Measurements from ENCODE around the gene CDC25A.

CDC25A gene

DNA sequence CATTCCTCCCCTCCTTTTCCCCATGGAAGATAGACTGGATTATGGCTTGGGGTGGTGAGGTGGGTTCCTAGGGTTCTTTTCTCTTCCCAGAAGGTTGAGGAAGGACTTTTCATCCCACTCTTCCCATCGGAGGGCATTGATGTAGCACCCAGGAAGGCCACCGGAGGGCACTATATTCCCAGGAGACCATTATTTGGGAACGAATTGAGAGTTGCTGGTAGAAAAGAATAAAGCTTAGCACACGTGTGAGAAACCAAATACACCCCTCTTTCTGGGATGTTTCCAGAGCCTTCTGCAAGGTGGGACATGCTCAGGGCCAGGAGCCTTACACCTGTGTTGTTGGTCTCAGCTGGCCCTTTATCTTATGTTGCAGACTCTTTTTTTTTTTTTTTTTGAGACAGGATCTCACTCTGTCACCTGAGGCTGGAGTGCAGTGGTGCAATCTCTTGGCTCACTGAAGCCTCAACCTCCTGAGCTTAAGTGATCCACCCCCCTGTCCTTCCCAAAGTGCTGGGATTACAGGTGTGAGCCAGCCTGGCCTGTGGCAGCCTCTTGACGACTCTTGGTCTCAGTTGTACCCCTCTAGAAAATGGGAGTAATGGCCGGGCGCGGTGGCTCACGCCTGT, 6.3 kb upstream of the CDC25A start:
- DNase-seq (ENCODE audit: low read depth), result no peak

GRCh38 chr3:48190911-48191310, 2.7 kb upstream of the CDC25A start:
- DNase-seq (ENCODE audit: low read depth), result no peak

DNA sequence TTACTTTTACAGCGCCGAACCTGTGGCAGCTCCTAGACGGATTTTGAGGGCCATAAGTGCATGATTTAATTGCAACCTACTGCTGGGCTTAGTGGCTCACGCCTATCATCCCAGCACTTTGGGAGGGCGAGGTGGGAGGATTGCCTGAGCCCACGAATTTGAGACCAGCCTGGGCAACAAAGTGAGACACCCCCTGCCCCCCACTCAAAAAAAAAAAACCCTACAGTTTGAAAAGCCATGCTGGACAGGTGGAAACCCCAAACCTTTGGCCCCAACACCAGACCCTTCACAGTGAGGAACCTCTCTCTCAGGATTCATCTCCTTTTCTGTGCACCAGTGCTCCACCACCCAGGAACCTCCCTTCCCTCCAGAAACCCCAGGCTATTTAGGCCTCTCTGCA, 1.1 kb upstream of the CDC25A start:
- no peak for DNase-seq (ENCODE audit: low read depth)

DNA sequence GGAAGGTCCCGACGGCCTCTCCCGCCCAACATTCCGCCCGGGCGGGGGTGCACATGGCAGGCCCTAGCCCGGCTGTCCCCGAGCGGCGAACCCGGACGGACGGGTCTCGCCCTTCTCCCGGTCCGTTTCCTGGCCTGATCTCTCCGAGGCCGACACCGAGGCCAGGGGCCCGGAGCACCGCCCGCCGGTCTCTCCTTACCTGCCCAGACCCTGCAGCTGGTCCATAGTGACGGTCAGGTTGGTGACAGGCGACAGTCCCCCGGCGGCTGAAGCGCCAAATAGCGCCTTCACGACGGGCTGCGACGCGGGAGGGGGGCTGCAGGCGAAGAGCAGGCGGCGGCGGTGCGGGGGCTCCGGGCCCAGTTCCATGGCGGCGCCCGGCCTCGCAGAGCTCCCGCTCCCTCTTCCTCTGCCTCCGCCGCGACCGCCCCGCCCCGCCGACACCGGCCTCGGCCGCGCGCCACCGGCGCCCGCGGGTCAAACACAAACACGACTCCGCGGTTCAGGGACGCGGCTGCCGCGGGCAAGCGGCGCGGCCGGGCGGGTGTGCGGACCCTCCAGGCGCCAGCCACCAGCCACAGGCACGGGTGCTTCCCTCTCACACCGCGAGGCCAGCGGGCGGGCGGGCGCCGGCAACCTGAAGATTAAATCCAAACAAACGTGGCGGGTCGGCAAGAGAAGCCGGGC, 495 bp downstream of the CDC25A start:
- DNase-seq (ENCODE audit: low read depth), result no peak

- no peak for DNase-seq (ENCODE audit: low read depth)
These were observed 977 bp downstream of the CDC25A start for GRCh38 chr3:48187301-48187578.

DNA sequence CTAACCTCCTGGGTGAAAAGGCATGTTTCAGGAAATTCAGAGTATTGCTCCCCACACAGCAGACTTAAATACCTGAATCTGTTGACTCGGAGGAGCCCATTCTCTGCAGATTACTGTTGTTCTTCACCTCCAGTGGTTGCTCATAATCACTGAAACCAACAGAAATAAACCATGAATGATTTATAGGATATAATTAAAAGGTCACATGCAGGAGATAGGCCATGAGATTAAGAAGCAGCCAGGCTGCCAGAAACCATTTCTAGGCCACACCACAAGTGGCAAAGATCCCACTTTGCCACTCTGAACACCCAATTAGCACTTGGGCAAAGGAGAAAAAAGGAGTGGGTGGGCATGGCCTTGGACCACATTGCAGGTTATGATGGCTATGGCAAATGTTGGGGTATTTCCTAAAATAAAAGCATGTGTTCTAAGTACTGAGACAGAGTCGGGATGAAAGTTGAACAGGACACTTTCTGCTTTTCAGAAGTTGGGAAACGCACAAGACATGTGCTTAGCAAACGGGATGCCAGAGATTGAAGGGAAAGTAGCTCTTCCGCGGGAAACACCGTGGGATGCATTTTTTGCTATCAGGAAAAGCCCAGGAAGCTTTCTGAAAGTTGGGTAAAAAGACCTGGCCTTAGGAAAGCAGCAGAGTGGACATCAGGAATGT, 1.5 kb downstream of the CDC25A start:
- DNase-seq (ENCODE audit: low read depth), result no peak

DNA sequence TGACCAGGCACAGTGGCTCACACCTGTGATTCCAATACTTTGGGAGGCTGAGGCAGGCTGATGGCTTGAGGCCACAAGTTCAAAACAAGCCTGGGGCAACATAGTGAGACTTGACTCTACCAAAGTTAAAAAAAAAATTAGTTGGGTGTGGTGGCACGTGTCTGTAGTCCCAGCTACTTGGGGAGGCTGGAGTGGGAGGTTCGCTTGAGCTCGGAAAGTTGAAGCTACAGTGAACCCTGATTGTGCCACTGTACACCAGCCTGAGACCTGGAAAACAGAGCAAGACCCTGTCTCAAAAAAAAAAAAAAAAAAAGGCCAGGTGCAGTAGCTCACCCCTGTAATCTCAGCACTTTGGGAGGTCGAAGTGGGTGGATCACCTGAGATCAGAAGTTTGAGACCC, 3.1 kb downstream of the CDC25A start:
- DNase-seq (ENCODE audit: low read depth), result no peak

DNA sequence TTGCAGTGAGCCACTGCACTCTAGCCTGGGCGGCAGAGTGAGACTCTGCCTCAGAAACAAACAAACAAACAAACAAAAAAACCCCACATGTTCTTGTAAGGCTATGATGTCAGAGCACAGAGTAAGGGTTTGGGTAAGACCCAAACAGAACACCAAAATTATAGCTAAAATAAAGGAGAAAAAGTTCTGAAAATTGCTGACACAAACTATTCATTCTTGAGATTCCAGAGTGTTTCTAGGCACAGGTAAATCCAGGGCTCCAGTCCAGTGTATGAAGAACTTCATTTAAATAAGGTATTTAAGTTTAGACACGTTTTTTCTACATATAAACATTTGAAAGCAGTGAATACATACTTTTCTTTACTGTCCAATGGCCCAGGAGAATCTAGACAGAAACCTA, 3.9 kb downstream of the CDC25A start:
- DNase-seq (ENCODE audit: low read depth), result no peak

GRCh38 chr3:48180531-48181253, 7.5 kb downstream of the CDC25A start:
- DNase-seq (ENCODE audit: low read depth), result no peak

- DNase-seq (ENCODE audit: low read depth), result no peak
These were observed 8.2 kb downstream of the CDC25A start for GRCh38 chr3:48180021-48180420.

DNA sequence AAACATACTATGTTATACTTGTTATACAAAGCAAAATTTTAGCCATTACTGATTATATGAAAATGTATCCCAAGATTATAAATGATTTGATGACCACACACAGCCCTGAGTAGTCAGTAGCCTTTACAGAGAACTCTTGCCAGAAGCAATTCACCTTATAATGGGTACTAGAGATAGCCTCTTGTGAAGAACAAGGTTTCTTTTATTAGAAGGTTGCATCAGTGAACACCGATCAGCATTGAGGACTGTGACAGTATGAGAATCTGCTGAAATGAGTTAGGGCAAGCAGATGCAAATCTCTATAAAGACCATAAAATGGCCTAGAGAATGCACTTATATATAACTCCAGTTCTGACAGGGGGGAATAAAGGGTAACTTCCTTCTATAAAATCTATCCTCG, 10.1 kb downstream of the CDC25A start:
- DNase-seq (ENCODE audit: low read depth), result no peak

- no peak for DNase-seq (ENCODE audit: low read depth)
These were observed 30.3 kb downstream of the CDC25A start for GRCh38 chr3:48157950-48158376.

DNA sequence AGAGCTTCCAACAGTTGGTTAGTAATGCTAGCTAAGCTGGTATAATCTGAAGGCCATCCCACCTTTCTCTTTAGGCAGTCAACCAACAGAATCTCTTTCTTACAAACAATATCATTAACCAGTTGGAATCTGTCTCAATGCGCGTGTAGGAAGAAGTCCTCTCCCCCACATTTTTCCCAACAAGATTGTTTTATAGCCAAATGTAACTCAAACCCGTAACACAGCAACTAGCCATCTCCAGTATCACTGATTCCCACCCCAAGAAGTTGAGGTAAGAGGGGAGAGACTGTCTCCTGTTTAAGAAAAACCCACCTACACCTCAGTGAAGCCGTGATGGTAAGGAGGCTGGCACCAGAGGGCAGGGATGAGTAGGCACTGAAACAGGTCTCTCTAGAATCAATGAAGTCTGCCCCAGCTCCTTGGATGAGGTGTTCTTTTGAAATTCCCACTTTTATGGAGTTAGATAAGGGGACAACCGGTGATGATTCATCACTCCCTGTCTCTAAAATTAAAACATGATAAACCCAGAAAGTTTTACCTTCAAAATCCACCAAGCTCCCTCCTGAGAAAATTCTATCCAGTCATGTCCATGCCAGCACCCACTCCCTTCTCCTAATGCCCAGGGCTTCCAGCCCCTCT, 30.9 kb downstream of the CDC25A start:
- DNase-seq (ENCODE audit: low read depth), result peak; percentile 23

DNA sequence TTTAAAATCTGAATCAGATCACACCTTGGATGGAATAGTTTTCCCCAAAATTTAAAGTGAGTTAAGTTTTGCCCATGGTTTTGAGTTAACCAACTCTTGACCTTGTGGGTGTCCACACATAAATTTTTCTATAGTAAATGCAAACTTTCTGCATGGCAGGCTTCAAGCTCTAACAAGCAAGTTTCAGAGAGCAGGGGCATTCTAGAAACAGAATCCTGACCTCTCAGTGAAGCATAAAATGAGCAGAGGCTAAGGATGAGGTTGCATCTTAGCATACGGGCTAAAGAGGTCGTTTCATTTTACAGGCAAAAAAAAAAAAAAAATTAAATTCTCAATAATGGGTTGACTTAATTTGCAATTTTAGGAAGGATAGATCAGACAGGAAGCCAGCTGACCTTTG, 32.1 kb downstream of the CDC25A start:
- no peak for DNase-seq (ENCODE audit: low read depth)

DNA sequence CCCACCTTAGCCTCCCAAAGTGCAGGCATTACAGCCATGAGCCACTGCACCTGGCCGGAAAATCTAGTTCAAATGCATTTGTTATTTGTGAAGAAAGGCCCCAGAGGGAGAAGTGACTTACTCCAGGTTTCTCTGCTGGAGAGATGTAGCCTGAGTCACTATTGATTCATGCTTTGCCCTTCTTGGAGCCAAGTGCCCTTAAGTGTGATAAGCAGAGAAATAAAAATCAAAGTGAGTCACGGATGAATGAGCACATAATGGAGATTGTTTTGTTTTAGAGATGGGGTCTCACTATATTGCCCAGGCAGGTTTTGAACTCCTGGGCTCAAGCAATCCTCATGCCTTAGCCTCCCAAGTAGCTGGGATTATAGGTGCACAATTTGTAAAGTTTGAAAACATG, 33.1 kb downstream of the CDC25A start:
- peak; percentile 61 for DNase-seq (ENCODE audit: low read depth)

DNA sequence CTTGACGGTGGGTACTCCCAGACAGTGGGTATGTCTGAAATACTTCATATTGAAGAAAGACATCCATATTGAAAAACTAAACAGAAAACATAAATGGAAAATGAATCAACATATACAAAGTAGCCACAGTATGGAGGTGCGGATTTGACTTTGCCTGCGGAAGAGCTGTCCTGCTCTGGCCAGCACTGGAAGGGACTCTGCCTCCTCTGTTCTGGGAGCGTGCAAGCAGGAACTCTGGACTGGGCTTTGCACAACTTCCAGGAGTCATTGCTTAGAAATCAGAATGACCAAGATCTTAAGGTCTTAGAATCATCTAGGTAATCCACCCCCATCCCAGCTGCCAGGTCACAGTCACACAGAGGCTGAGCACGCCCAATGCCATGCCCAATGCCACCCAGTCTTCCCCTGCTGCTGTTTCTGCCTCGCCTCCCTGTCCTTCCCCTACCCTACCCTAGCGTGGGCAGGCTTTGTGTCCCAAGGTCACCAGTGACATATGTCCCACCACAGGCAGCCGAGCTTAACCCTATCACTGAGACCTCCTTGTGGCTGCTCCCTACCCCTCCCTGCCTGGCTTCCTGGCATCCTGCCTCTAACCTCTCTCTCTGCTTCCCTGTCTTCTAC, 36.3 kb downstream of the CDC25A start:
- DNase-seq (ENCODE audit: low read depth), result no peak

DNA sequence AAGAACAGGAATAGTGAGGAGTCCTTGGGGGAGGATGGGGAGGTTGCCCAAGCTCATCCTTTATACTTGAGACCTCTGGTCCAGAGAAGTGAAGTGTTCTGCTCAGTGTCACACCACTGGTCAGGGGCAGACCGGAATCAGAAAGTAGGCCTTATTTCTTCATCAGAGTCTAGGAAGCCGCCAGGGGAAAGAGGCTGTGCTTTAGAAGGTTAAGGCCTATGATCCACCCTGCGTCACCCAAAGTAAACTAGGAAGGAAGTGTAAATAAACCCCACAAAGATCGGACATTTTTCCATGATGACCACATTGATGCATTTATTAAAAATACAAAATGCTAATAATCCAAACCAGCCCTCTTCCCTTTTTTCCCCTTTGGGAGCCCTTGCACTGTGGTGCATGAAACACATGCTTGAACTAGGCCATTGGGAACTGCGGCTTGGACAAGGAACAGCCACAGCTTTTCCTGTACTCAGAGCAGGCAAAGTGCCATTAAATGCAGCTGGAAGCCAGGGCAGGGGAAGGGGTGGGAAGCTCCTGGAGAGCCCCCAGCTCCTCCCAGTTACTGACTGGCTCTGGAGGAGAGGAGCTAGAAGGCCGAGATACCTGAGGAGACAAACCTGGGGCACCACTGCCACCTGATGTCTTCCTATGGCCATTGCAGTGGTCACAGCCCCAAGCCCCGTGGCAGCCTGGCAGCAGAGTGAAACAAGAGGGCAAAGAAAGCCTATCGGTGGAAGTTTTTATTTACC, 37.0 kb downstream of the CDC25A start:
- peak; percentile 43 for DNase-seq (ENCODE audit: low read depth)

DNA sequence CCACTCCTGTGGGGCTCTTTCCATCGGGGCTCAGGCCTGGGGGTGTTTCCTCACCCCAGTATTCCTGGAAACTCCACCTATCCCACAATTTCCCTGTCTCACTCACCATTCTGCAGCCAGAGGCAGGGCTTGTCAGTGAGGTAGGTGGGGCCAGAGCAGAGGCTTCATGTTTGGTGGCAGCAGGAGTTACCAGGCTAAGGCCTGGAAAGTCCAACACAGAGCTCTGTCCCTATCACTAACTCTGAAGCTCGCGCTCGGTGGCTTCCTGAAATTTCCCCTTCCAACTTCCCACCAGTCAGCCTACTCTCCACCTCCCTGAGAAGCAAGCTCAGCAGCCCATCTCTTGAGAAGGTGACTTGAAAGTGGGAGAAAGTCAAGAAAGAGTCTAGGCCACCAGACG, 44.2 kb downstream of the CDC25A start:
- DNase-seq (ENCODE audit: low read depth), result no peak

- DNase-seq (ENCODE audit: low read depth), result no peak
These were observed 44.6 kb downstream of the CDC25A start for GRCh38 chr3:48143567-48143966.

DNA sequence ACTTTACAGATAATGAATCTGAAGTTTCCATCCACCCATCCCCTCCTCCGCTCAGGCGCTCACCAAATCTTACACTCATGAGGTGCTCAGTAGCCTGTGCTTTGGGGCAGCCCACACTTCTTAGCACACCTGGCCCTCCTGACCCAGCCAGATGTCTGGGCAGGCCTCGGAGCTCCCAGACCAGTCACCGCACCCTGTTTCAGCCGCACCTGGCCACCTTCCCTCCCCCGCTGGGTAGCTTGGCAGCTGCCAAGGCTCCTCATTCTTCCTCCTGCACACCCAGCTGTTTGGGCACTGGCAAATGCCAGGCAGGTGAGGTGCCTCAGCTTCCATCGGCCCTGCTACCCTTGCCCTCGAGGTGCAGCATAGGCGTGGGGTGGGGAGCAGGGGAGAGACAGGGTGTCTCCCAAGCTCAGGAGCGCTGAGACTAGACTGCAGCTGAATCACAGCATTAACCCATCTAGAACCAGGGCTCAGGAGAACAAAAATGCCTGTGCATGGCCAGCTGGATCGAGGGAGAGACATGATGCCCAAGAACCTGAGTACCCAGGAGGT, 45.8 kb downstream of the CDC25A start:
- DNase-seq (ENCODE audit: low read depth), result no peak

- no peak for DNase-seq (ENCODE audit: low read depth)
These were observed 46.5 kb downstream of the CDC25A start for GRCh38 chr3:48141604-48142137.
